Activated naive CD8-positive, alpha-beta T cell treated with anti-CD3 and anti-CD28 coated beads for 36 hours (primary cell): ENCODE data around the gene PPP2R2C. TPM values are rescaled to one million over a fixed set of nuclear protein-coding genes. Genes with fewer than 3 reads are reported as not detected.

ENCODE experiments used
- DNase-seq: peaks from one replicate; pipeline ENCODE4 v3.0.0; 2021
- H3K27ac Mint-ChIP-seq: one replicate; pipeline ENCODE4 v1.8.0; 2022; ENCODE audit warnings: mild to moderate bottlenecking, moderate library complexity, mixed read lengths
- H3K27me3 Mint-ChIP-seq: one replicate; pipeline ENCODE4 v1.8.0; 2022; ENCODE audit warnings: mild to moderate bottlenecking, mixed read lengths
- H3K36me3 Mint-ChIP-seq: one replicate; pipeline ENCODE4 v1.8.0; 2021; ENCODE audit warnings: mild to moderate bottlenecking, mixed read lengths
- H3K4me1 Mint-ChIP-seq: one replicate; pipeline ENCODE4 v1.8.0; 2021; ENCODE audit warnings: mixed read lengths
- H3K4me3 Mint-ChIP-seq: one replicate; pipeline ENCODE4 v1.8.0; 2022; ENCODE audit warnings: mild to moderate bottlenecking, moderate library complexity, mixed read lengths
- H3K9me3 Mint-ChIP-seq: one replicate; pipeline ENCODE4 v1.8.0; 2022; ENCODE audit warnings: mixed read lengths
- total RNA-seq, 2 experiments: library from RNA; stranded (reverse); gene quantifications; one replicate each; pipeline ENCODE4 v1.2.3, GENCODE V29; 2021

The PPP2R2C gene
- total RNA-seq, 2 experiments from 2014 or later = not detected

DNA sequence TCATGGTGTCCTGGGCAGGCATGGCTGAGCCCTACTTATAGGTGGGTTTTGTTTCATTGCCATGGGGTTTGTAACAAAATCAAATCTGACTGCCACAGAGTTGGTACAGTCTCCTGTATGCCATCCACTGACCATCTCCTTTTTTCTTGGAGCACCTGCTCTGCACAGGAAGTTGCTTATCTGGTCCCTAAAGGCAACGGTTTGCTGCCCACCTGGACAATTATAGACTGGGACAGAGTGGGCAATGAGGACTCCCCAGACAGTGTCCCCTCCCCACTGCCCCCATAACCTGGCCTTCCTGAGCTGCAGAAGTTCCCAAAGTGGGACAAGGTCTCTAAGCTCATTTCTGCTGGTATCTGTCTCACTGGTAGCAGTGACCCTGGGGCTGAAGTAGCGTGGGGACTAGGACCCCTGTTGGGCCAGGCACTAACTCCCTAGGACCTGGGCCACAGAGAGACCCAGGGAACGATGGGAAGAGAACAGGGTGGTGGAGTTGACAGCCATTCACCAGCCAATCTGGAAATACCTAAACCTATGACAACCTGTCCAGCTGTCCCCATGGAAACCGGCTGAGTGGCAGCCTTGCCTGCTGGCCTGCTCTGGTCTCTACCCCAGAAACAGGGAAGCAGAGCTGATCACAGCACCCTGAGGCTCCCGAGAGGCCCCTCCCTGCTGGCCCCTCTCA, 138.1 kb downstream of the PPP2R2C start:
- peaks cover 60% of the 10 kb centered on the region for H3K27me3 Mint-ChIP-seq
- H3K4me1 Mint-ChIP-seq = peaks cover 4% of the 10 kb centered on the region
- H3K27ac Mint-ChIP-seq = no peak overlapping the region
- no peak overlapping the region for H3K4me3 Mint-ChIP-seq
- no peaks in the 10 kb centered on the region for H3K36me3 Mint-ChIP-seq
- no peaks in the 10 kb centered on the region for H3K9me3 Mint-ChIP-seq
- no peak for DNase-seq

DNA sequence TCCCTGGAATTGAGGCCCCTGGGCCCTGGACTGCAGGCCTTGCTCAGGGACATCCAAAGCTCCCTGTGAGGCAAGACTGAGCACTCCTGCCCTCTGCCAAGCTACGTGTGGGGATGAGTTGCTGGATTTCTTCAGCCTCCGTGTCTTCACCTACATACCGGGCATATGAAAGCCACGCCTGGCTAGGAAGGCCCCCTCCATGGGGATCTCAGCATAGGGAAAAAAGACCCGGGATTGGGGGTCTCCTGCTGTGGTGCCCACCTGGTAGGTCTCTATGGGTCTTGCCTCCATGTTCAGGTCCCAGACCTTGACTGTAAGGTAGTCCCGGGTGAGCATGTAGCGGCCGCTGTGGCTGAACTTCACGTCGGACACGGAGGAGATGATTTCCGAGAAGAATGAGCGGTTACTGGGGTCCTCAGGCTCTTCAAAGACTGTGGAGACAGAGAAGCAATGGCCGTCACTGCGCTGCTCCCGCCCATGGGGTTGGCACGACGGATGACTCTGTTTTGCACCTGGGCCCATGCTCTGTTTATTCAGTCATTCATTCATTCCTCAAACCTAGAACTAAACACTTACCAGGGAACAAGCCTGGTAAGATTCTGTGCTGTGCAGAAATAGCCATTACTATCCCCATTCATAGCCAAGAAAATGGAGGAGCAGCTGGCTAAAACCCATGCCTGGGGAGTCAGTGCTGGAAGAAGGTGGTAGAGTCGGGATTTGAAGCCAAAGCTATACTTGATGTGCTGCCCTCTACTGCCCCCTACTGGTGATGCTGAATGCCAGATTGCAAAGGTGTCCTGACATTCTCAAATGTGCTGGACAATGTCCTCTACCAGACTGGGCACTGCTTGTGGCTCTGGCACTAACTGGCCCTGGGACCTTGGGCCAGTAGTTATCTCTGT, 138.9 kb downstream of the PPP2R2C start:
- peaks cover 58% of the 10 kb centered on the region for H3K27me3 Mint-ChIP-seq
- no peak for DNase-seq
- no peaks in the 10 kb centered on the region for H3K9me3 Mint-ChIP-seq
- peaks cover 4% of the 10 kb centered on the region for H3K4me1 Mint-ChIP-seq
- H3K4me3 Mint-ChIP-seq = no peak overlapping the region
- H3K27ac Mint-ChIP-seq = no peak overlapping the region
- H3K36me3 Mint-ChIP-seq = no peaks in the 10 kb centered on the region

GRCh38 chr4:6332669-6333050, 139.8 kb downstream of the PPP2R2C start:
- no peak for DNase-seq
- no peak overlapping the region for H3K27ac Mint-ChIP-seq
- no peaks in the 10 kb centered on the region for H3K9me3 Mint-ChIP-seq
- no peaks in the 10 kb centered on the region for H3K36me3 Mint-ChIP-seq
- no peak overlapping the region for H3K4me3 Mint-ChIP-seq
- no peaks in the 10 kb centered on the region for H3K4me1 Mint-ChIP-seq
- H3K27me3 Mint-ChIP-seq = peaks cover 58% of the 10 kb centered on the region

DNA sequence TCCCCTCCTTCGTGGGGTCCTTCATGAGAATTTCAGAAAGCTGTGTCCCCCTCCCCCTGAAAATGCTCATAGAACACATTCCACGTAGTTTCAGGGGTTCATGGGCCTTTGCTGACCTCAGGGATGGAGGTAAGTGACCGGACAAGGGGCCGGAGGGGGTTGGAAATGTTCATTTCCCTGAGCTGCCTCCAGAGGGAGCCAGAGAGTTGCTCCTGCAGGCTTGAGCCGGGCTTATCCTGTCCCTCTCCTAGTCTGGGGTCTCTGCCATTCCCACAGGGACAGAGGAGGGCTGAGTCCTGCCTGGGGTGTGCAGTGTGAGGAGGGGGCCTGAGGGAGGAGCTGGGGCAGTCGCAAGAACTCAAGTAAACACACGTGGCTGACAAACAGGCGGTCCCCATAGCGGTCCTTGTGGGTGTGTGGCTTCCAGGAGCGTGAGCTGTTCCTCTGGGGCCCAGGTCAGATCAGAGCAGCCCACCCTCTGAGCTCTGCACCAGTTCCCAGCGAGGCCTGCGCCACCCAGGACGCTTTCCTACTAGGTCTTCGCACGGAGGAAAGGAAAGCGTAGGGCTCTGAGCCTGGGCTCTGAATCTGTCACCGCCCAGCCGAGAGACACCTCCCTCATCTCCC, 140.3 kb downstream of the PPP2R2C start:
- Mint-ChIP-seq H3K27ac (no peak overlapping the region), H3K27me3 (peaks cover 55% of the 10 kb centered on the region), H3K9me3 (no peaks in the 10 kb centered on the region), H3K36me3 (no peaks in the 10 kb centered on the region), H3K4me3 (no peak overlapping the region), H3K4me1 (no peaks in the 10 kb centered on the region)
- no peak for DNase-seq

DNA sequence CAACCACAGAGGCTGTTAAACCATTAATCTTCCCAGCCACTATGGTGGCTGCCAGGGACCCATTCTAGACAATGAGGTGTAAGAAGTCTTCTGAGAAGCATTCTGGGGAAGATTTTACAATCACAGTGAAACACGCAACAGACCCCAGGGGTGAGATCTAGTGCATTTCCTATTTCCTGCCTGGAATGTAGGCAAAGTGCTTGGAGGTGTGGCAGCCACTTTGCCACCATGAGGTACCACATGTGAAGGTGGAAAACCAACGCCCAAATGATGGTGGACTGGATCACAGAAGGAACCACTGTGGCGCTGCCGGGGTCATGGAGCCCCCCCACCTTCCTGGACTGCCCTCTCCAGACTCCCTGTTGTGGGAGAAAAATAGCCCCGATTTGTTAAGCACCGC, 140.9 kb downstream of the PPP2R2C start:
- Mint-ChIP-seq H3K27ac (no peak overlapping the region), H3K4me3 (no peak overlapping the region), H3K4me1 (no peaks in the 10 kb centered on the region), H3K36me3 (no peaks in the 10 kb centered on the region), H3K27me3 (peaks cover 50% of the 10 kb centered on the region), H3K9me3 (no peaks in the 10 kb centered on the region)
- DNase-seq = no peak

DNA sequence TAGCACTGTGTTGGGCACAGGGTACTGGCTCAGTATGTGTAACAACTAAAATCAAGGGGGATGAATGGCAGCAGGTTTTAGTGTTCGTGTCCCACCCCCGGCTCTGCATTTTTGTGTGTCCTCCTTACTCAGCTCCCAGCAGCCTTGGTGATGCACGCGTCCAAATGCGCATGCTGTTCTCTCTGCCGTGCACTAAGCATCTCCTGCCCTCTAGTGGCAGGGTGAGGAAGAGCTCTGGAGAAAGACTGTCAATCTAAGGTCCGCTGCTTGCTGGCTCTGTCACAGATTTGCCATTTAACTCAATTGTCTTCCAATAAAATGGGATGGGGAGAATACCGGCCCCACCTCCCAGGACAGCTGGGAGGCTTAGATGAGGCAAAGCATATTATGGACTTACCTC, 141.4 kb downstream of the PPP2R2C start:
- Mint-ChIP-seq H3K27ac (no peak overlapping the region), H3K4me3 (no peak overlapping the region), H3K36me3 (no peaks in the 10 kb centered on the region), H3K9me3 (no peaks in the 10 kb centered on the region), H3K4me1 (no peaks in the 10 kb centered on the region), H3K27me3 (peaks cover 51% of the 10 kb centered on the region)
- no peak for DNase-seq

GRCh38 chr4:6330384-6330767, 142.0 kb downstream of the PPP2R2C start:
- H3K27me3 Mint-ChIP-seq = peaks cover 51% of the 10 kb centered on the region
- H3K36me3 Mint-ChIP-seq = no peaks in the 10 kb centered on the region
- no peak for DNase-seq
- H3K4me1 Mint-ChIP-seq = no peaks in the 10 kb centered on the region
- no peaks in the 10 kb centered on the region for H3K9me3 Mint-ChIP-seq
- H3K27ac Mint-ChIP-seq = no peak overlapping the region
- no peak overlapping the region for H3K4me3 Mint-ChIP-seq

- Mint-ChIP-seq H3K9me3 (no peaks in the 10 kb centered on the region), H3K4me3 (no peak overlapping the region), H3K4me1 (no peaks in the 10 kb centered on the region), H3K36me3 (no peaks in the 10 kb centered on the region), H3K27me3 (peaks cover 48% of the 10 kb centered on the region), H3K27ac (no peak overlapping the region)
- no peak for DNase-seq
Measured at GRCh38 chr4:6329478-6330383, 142.7 kb downstream of the PPP2R2C start.

GRCh38 chr4:6328526-6328925, 143.9 kb downstream of the PPP2R2C start:
- Mint-ChIP-seq H3K4me1 (no peaks in the 10 kb centered on the region), H3K36me3 (no peaks in the 10 kb centered on the region), H3K9me3 (no peaks in the 10 kb centered on the region), H3K4me3 (no peak overlapping the region), H3K27ac (no peak overlapping the region), H3K27me3 (peaks cover 49% of the 10 kb centered on the region)
- no peak for DNase-seq

DNA sequence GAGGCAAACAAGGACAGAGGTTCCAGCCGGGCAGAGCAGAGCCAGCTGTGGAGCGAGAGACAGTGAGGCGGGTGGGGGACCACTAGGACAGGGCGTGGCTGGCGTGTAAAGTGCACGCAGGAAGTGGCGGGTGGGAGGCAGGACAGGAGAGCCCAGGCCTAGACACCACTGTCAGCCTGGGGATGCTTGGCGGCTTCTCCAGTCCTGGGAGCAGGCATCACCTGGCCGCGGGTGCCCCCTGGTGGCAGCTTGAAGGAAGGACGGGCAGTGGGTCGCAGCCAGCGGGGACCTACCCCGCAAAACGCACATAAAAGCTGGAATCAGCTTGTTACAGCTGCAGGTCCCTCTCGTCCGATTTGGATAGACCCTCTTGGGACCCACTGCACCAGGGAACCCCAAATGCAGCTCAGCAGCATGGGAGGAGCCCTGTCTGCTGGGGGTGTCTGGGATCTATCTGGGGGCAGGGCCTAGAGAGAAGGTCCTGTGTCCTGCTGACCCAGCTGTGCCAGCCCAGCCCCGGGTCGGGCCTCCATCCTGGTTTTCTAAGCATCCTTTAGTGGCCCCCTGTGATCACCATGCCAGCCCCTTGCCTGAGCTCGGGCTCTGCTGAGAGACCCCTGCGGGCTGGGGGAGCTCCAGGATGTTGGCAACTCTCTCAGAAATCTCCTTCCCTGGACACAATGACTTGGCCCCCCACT, 145.0 kb downstream of the PPP2R2C start:
- no peaks in the 10 kb centered on the region for H3K9me3 Mint-ChIP-seq
- no peak overlapping the region for H3K4me3 Mint-ChIP-seq
- peak; percentile 76 for DNase-seq
- no peaks in the 10 kb centered on the region for H3K4me1 Mint-ChIP-seq
- H3K27ac Mint-ChIP-seq = no peak overlapping the region
- no peaks in the 10 kb centered on the region for H3K36me3 Mint-ChIP-seq
- peaks cover 44% of the 10 kb centered on the region for H3K27me3 Mint-ChIP-seq

- Mint-ChIP-seq H3K4me1 (no peaks in the 10 kb centered on the region), H3K36me3 (no peaks in the 10 kb centered on the region), H3K9me3 (no peaks in the 10 kb centered on the region), H3K27ac (no peak overlapping the region), H3K4me3 (no peak overlapping the region), H3K27me3 (peaks cover 41% of the 10 kb centered on the region)
- DNase-seq = no peak
Measured at GRCh38 chr4:6326312-6327060, 145.9 kb downstream of the PPP2R2C start.

DNA sequence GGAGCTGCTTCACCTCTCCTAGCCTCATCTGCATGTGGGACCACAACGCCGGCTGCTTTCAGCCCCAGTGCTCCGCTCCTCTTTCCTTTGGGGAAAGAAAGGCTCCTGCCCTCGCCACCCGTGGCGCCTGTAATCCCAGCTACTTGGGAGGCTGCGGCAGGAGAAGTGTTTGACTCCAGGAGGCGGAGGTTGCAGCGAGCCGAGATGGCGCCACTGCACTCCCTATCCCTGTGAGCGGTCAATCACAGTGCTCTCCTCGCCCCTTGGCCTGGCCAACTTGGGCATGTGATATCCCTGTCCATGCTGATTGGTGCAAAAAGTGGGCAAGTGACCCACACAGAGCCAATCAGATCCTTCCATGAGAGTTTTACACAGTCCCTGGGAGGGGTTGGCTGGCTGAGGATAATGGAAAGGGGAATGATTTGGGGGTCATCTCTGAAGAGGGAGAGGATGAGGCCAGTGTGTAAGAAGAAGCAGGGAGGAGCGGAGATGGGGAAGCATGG, 146.6 kb downstream of the PPP2R2C start:
- H3K36me3 Mint-ChIP-seq = no peaks in the 10 kb centered on the region
- H3K27ac Mint-ChIP-seq = no peak overlapping the region
- no peak overlapping the region for H3K4me3 Mint-ChIP-seq
- no peaks in the 10 kb centered on the region for H3K9me3 Mint-ChIP-seq
- H3K27me3 Mint-ChIP-seq = peaks cover 41% of the 10 kb centered on the region
- H3K4me1 Mint-ChIP-seq = no peaks in the 10 kb centered on the region
- no peak for DNase-seq

DNA sequence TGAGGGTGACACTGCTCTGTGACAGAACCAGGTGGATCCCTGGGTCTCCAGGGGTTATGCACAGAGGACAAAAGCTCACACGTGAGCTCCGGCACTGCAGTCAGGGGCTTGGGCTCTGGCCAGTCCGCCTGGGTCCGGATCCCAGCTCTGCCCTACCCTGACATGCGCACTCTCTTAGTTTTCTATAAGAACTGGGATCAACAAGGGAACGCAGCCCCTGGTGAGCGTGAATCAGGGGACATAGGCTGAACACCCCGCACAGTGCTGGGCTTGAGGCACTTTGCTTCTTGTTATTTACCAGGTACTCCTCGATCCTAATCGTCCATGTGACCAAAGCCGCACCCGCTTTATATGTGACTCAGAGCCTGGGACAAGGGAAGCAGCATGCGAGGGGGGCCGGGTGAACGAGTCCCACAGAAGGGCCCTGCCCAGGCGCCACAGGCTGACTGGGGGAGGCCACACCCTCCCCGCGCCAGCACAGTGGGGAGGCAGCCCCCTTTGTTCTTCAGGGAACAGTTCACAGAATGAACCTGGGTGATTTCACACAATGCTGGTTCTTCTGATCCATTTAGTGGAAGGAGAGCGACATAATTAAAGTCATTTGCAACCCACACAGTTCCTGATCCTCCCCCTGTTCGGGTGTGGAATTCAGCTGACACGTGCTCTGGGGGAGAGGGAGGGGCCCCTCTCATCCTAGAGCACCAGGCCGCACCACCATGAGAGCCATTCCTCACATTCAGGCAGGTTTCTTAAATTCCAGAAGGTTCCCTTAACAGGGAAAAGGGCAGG, 147.2 kb downstream of the PPP2R2C start:
- H3K4me1 Mint-ChIP-seq = no peaks in the 10 kb centered on the region
- no peak for DNase-seq
- no peak overlapping the region for H3K4me3 Mint-ChIP-seq
- peaks cover 42% of the 10 kb centered on the region for H3K27me3 Mint-ChIP-seq
- H3K27ac Mint-ChIP-seq = no peak overlapping the region
- H3K36me3 Mint-ChIP-seq = no peaks in the 10 kb centered on the region
- no peaks in the 10 kb centered on the region for H3K9me3 Mint-ChIP-seq
